Panc1 (cell line): ENCODE results near the gene KRTAP5-2. TPM values are rescaled to one million over a fixed set of nuclear protein-coding genes. Genes with fewer than 3 reads are reported as not detected.

Source experiments
- ATAC-seq: fragments of 200-7000 bp; cut with Tn5 transposase; 2 replicates; pipeline ENCODE4 v1.9.1; 2020; ENCODE audit warnings: mild to moderate bottlenecking, moderate library complexity
- BruUV-seq: library from RNA; stranded (reverse); fragments of 400-500 nt; replicated peaks from 2 replicates; lab custom pipeline; 2021; lab: Mats Ljungman, UMichigan
- CTCF ChIA-PET: fragments of 300-600 bp; sonication (Branson Sonifier 250); formaldehyde crosslinking; loops from one replicate; lab custom pipeline; 2022; ENCODE audit warnings: antibody characterized with exemption; lab: Charles Lee
- POLR2A ChIA-PET: fragments of 300-600 bp; sonication (Branson Sonifier 250); formaldehyde crosslinking; loops from one replicate; lab custom pipeline; 2022; ENCODE audit warnings: antibody characterized with exemption; lab: Charles Lee
- DNase-seq: peaks from one replicate; pipeline ENCODE4 v3.0.0-alpha.2; 2010; ENCODE audit warnings: low read depth, low spot score
- H3K27ac ChIP-seq: 2 replicates; pipeline ENCODE4 v1.5.1; 2011; ENCODE audit warnings: mild to moderate bottlenecking, low read length, inconsistent platforms
- H3K27me3 ChIP-seq: fragments of 200-500 bp; sonication (Bioruptor generic); 2 replicates; pipeline ENCODE4 v1.6.0; 2014; ENCODE audit warnings: low read length, inconsistent platforms; ENCODE audit not compliant: control insufficient read depth, insufficient read depth
- H3K36me3 ChIP-seq: fragments of 200-500 bp; sonication (Bioruptor generic); 2 replicates; pipeline ENCODE4 v1.5.1; 2014; ENCODE audit warnings: inconsistent platforms, mild to moderate bottlenecking, low read length, moderate library complexity; ENCODE audit not compliant: control insufficient read depth, insufficient read depth
- H3K4me1 ChIP-seq: 2 replicates; pipeline ENCODE4 v1.5.1; 2011; ENCODE audit warnings: inconsistent platforms, mild to moderate bottlenecking, low read length, moderate library complexity; ENCODE audit not compliant: control insufficient read depth, insufficient read depth
- H3K4me3 ChIP-seq, 2 experiments: 2 replicates each; pipeline ENCODE4 v1.5.1; 2011 to 2012; ENCODE audit warnings: low read depth in 2 of 2, low read length in 2 of 2, mild to moderate bottlenecking in 2 of 2, inconsistent platforms in 1 of 2, moderate library complexity in 1 of 2
- H3K9me3 ChIP-seq: fragments of 200-500 bp; sonication (Bioruptor generic); 2 replicates; pipeline ENCODE4 v1.5.1; 2014; ENCODE audit warnings: low read depth, mild to moderate bottlenecking, inconsistent platforms, low read length, moderate library complexity; ENCODE audit not compliant: control insufficient read depth, insufficient read depth
- CTCF ChIP-seq: fragments of 450-650 bp; IDR thresholded peaks from 2 replicates; pipeline ENCODE4 v1.5.1; 2017; ENCODE audit warnings: mild to moderate bottlenecking
- POLR2AphosphoS5 ChIP-seq: IDR thresholded peaks from 2 replicates; pipeline ENCODE4 v1.6.1; 2012; ENCODE audit warnings: mild to moderate bottlenecking, low read depth, low read length, moderate library complexity
- REST ChIP-seq, 2 experiments: IDR thresholded peaks; 2 replicates each; pipeline ENCODE4 v1.6.1; 2011 to 2012; ENCODE audit warnings: low read depth in 2 of 2, control low read depth in 1 of 2, low read length in 1 of 2, mild to moderate bottlenecking in 1 of 2, moderate library complexity in 1 of 2; ENCODE audit not compliant: insufficient read depth in 1 of 2
- SIN3A ChIP-seq: IDR thresholded peaks from 2 replicates; pipeline ENCODE4 v1.6.1; 2012; ENCODE audit warnings: low read depth, mild to moderate bottlenecking, low read length, moderate library complexity, borderline replicate concordance; ENCODE audit not compliant: insufficient read depth
- TCF7L2 ChIP-seq: IDR thresholded peaks from 2 replicates; pipeline ENCODE4 v1.6.1; 2011; ENCODE audit warnings: mild to moderate bottlenecking, low read depth, low read length, inconsistent platforms
- in situ Hi-C: cut with HindIII; loops from 2 replicates; pipeline ENCODE4 v1.10.0; 2016; ENCODE audit warnings: low sequenced_read_pairs, low pct_unique_long_range_greater_than_20kb
- intact Hi-C: fragments of 100-400 bp; cut with micrococcal nuclease; formaldehyde crosslinking; loops from one replicate; pipeline ENCODE4 v1.10.0; 2022; ENCODE audit not compliant: unreplicated experiment
- total RNA-seq: library from RNA; stranded (reverse); gene quantifications from one replicate; pipeline ENCODE4 v1.2.1, GENCODE V29; 2021; ENCODE audit not compliant: unreplicated experiment

The KRTAP5-2 gene
- total RNA-seq, 1 experiment from 2014 or later, result not detected

DNA sequence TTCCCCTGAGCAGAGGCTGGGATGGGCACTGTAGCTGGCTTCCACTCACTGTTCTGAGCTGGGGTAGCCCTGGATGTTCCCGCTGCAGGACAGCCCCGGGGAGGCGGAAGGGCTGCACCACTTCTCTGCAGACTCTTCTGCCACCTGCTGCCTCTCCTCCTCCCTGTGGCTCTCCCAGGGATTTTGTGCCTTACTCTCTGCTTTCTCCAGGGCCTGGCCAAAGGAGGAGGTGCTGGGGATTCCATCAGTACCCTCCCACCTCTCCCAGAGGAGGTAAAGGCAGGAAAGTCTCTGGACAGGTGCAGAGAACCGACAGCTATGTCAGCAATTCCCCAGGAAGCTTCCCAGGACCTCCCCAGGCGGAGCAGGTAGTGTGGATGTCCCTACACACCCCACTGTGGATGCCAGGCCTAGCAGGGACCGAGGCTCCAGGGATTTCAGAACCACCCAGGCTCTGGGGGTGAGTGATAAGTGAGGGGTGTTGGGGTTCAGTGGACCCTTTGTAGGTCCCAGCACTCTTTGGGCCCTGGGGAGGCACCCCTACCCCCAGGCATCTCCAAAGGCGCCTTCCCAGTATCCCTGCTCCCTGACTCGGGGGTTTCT lies 37.3 kb downstream of the KRTAP5-2 start:
- peaks cover 17% of the 10 kb centered on the region for H3K4me1 ChIP-seq
- ChIA-PET CTCF (interaction anchor here (1.4 kb wide), 1 partner anchor 14 kb away, joined by 10 read pairs; no protein-coding TSS in a partner anchor), POLR2A (no interaction called here)
- BruUV-seq, result no TSS peak
- ATAC-seq (peak; percentile 25; the same call in 1 of the 2 replicates), DNase-seq (no peak)
- no peak overlapping the region for H3K4me3 ChIP-seq
- TF ChIP-seq TCF7L2 (no peak), CTCF (no peak), REST (IDR thresholded peaks at IDR 0.05; ENCODE audit: insufficient read depth in 1 of 2, low read depth in 2 of 2, low read length in 1 of 2) (no peak), SIN3A (no peak), POLR2AphosphoS5 (no peak)
- intact Hi-C loops, result no loop called here
- in situ Hi-C loops, result no loop called here
- H3K27ac ChIP-seq, result no peak overlapping the region
- no peaks in the 10 kb centered on the region for H3K27me3 ChIP-seq
- no peaks in the 10 kb centered on the region for H3K36me3 ChIP-seq
- H3K9me3 ChIP-seq, result no peaks in the 10 kb centered on the region

DNA sequence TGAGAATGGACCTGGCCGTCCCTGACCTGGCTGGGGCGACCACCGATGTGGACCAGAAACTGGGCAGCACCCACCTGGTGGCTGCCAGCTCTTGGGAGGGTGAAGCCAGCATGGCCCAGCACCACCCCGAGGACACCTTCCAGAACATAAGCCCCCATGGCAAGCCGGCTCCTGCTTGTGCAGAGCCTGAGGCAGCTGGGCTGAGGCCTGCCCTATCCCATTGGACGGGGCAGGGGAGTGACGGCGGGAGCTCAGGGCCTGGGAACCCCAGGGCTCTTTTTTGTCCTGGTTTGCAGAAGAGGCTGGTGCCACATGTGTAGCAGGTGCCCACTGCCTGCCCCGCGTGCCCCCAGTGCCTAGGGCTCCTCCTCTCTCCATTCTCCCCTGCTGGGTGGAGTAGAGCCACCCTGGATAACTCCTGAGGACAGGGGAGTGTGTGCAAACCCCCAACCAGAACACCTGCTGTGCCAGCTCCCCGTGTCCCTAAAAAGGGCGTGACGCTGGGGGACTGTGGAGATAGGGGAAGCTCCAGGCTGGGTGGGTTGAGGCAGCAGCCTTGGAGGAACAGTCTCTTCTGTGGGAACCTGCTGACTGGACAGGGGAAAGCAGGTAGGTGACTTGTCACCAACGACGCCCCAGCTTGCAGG lies 38.0 kb downstream of the KRTAP5-2 start:
- Histone ChIP-seq H3K27me3 (no peaks in the 10 kb centered on the region), H3K36me3 (no peaks in the 10 kb centered on the region), H3K4me3 (no peak overlapping the region), H3K9me3 (no peaks in the 10 kb centered on the region), H3K27ac (no peak overlapping the region), H3K4me1 (peaks cover 17% of the 10 kb centered on the region)
- in situ Hi-C loops, result no loop called here
- CTCF ChIA-PET, result interaction anchor here (0.6 to 1.4 kb wide), 2 partner anchors 12 to 14 kb away, joined by 3 to 10 read pairs; partner anchors contain the start of gene DUSP8
- no TSS peak for BruUV-seq
- DNase-seq, result no peak
- POLR2A ChIA-PET, result no interaction called here
- TF ChIP-seq CTCF, result no peak
- no peak for TF ChIP-seq SIN3A
- no peak for TF ChIP-seq TCF7L2
- TF ChIP-seq REST (IDR thresholded peaks at IDR 0.05; ENCODE audit: insufficient read depth in 1 of 2, low read depth in 2 of 2, low read length in 1 of 2), result no peak
- TF ChIP-seq POLR2AphosphoS5, result no peak
- no peak for ATAC-seq
- intact Hi-C loops, result no loop called here
